GM12878 (cell line): Measurements from ENCODE around the gene CADM2. TPM values are rescaled to one million over a fixed set of nuclear protein-coding genes. Genes with fewer than 3 reads are reported as not detected.

ENCODE experiments used
- ATAC-seq: fragments of 200-7000 bp; cut with Tn5 transposase; 3 replicates; pipeline ENCODE4 v1.9.1; 2020; ENCODE audit warnings: mild to moderate bottlenecking, moderate library complexity
- BruUV-seq: library from RNA; stranded (reverse); fragments of 400-500 nt; replicated peaks from 2 replicates; lab custom pipeline; 2021; lab: Mats Ljungman, UMichigan
- CTCF ChIA-PET: fragments of 300-600 bp; sonication (Branson Sonifier 250); formaldehyde crosslinking; extraction: SDS; loops from one replicate; lab custom pipeline; 2021; ENCODE audit warnings: inconsistent platforms; lab: Yijun Ruan, JAX
- POLR2A ChIA-PET: fragments of 350-600 bp; formaldehyde crosslinking; extraction: SDS; loops from one replicate; lab custom pipeline; 2021; ENCODE audit warnings: inconsistent platforms; lab: Charles Lee
- RAD21 ChIA-PET: fragments of 300-600 bp; sonication (Branson Sonifier 250); formaldehyde crosslinking; loops from one replicate; lab custom pipeline; 2023; ENCODE audit warnings: antibody characterized with exemption; ENCODE audit not compliant: unreplicated experiment; lab: Charles Lee
- SMC1A ChIA-PET: fragments of 300-600 bp; sonication (Branson Sonifier 250); formaldehyde crosslinking; loops from one replicate; lab custom pipeline; 2023; ENCODE audit not compliant: unreplicated experiment, uncharacterized antibody; lab: Charles Lee
- DNase-seq: peaks from one replicate; pipeline ENCODE4 v3.0.0-alpha.2; 2011; ENCODE audit warnings: low read depth, low spot score
- FAIRE-seq: peaks from 3 replicates; lab custom pipeline; 2011; peaks lifted over from hg19 to GRCh38; lab: Jason Lieb, UNC
- H2AFZ ChIP-seq: 2 replicates; pipeline ENCODE4 v1.6.0; 2011; ENCODE audit warnings: low read depth, low read length, control low read depth; ENCODE audit not compliant: control insufficient read depth
- H3K27ac ChIP-seq: 2 replicates; pipeline ENCODE4 v1.5.1; 2011; ENCODE audit warnings: control low read depth; ENCODE audit not compliant: control insufficient read depth, insufficient read depth
- H3K27me3 ChIP-seq, 2 experiments: replicated peaks in 1 of 2; 2 replicates each; pipeline versions ENCODE4 v1.6.0 to v1.6.1; 2011; ENCODE audit warnings: low read length in 1 of 2; ENCODE audit not compliant: control insufficient read depth in 2 of 2, insufficient read depth in 2 of 2
- H3K36me3 ChIP-seq, 2 experiments: 2 replicates each; pipeline ENCODE4 v1.5.1; 2011; ENCODE audit warnings: low read length in 1 of 2; ENCODE audit not compliant: control insufficient read depth in 2 of 2, insufficient read depth in 2 of 2
- H3K4me1 ChIP-seq: 2 replicates; pipeline ENCODE4 v1.6.1; 2011; ENCODE audit warnings: mild to moderate bottlenecking, low read length, moderate library complexity, mixed read lengths; ENCODE audit not compliant: control insufficient read depth, insufficient read depth
- H3K4me2 ChIP-seq: 2 replicates; pipeline ENCODE4 v1.6.0; 2011; ENCODE audit warnings: control low read depth; ENCODE audit not compliant: control insufficient read depth, insufficient read depth
- H3K4me3 ChIP-seq: fragments of 200-600 bp; sonication (generic); 2 replicates; pipeline ENCODE4 v1.5.1; 2016
- H3K79me2 ChIP-seq: 2 replicates; pipeline ENCODE4 v1.6.0; 2011; ENCODE audit warnings: low read length; ENCODE audit not compliant: control insufficient read depth, insufficient read depth
- H3K9ac ChIP-seq: 2 replicates; pipeline ENCODE4 v1.8.0; 2011; ENCODE audit warnings: low read length, control low read depth, mixed read lengths; ENCODE audit not compliant: control insufficient read depth, insufficient read depth
- H3K9me3 ChIP-seq: replicated peaks from 3 replicates; pipeline ENCODE4 v1.5.1; 2011; ENCODE audit warnings: mild to moderate bottlenecking, low read length; ENCODE audit not compliant: control insufficient read depth, insufficient read depth
- H4K20me1 ChIP-seq: 2 replicates; pipeline ENCODE4 v1.6.0; 2011; ENCODE audit not compliant: control insufficient read depth, insufficient read depth
- ATF7 ChIP-seq: fragments of 450-650 bp; IDR thresholded peaks from 2 replicates; pipeline ENCODE4 v1.6.1; 2016; ENCODE audit warnings: low read depth, mild to moderate bottlenecking
- BCL11A ChIP-seq: IDR thresholded peaks from 2 replicates; pipeline ENCODE4 v1.6.1; 2011; ENCODE audit warnings: low read depth, low read length
- BCL3 ChIP-seq: IDR thresholded peaks from 2 replicates; pipeline ENCODE4 v1.6.1; 2011; ENCODE audit warnings: borderline replicate concordance, low read depth, mild to moderate bottlenecking, moderate library complexity, low read length; ENCODE audit not compliant: insufficient read depth, poor library complexity, severe bottlenecking
- CREB1 ChIP-seq: IDR thresholded peaks from 2 replicates; pipeline ENCODE4 v1.6.1; 2012; ENCODE audit warnings: low read depth, mild to moderate bottlenecking, inconsistent platforms
- DPF2 ChIP-seq: fragments of 450-650 bp; IDR thresholded peaks from 2 replicates; pipeline ENCODE4 v1.6.1; 2017; ENCODE audit warnings: mild to moderate bottlenecking
- EED ChIP-seq: sonication (generic); IDR thresholded peaks from 2 replicates; pipeline ENCODE4 v1.6.1; 2016; ENCODE audit warnings: antibody characterized with exemption, low read depth
- ETV6 ChIP-seq, 2 experiments: fragments of 450-650 bp in 1 of 2; IDR thresholded peaks in 1 of 2; conservative IDR thresholded peaks in 1 of 2; 2 replicates each; pipeline ENCODE4 v1.6.1; 2014; ENCODE audit warnings: antibody characterized with exemption in 1 of 2, borderline replicate concordance in 1 of 2, low read depth in 1 of 2, mild to moderate bottlenecking in 1 of 2, moderate library complexity in 1 of 2
- EZH2 ChIP-seq: IDR thresholded peaks from 2 replicates; pipeline ENCODE4 v1.6.1; 2012; ENCODE audit warnings: low read depth, mild to moderate bottlenecking, control low read depth, inconsistent platforms, low read length, borderline replicate concordance; ENCODE audit not compliant: control insufficient read depth
- FOS ChIP-seq: IDR thresholded peaks from 3 replicates; pipeline ENCODE4 v1.6.1; 2011; ENCODE audit warnings: borderline replicate concordance; ENCODE audit not compliant: insufficient read length; ENCODE audit errors: extremely low read depth
- GABPA ChIP-seq: IDR thresholded peaks from 2 replicates; pipeline ENCODE4 v1.6.1; 2014; ENCODE audit warnings: antibody characterized with exemption, low read depth, mild to moderate bottlenecking, inconsistent platforms
- LARP7 ChIP-seq: fragments of 450-650 bp; IDR thresholded peaks from 2 replicates; pipeline ENCODE4 v1.6.1; 2017; ENCODE audit warnings: mild to moderate bottlenecking
- MEF2A ChIP-seq: IDR thresholded peaks from 2 replicates; pipeline ENCODE4 v1.6.1; 2011; ENCODE audit warnings: low read depth, mild to moderate bottlenecking, low read length, moderate library complexity; ENCODE audit not compliant: insufficient read depth
- MTA2 ChIP-seq: fragments of 450-650 bp; IDR thresholded peaks from 2 replicates; pipeline ENCODE4 v1.6.1; 2016; ENCODE audit warnings: low read depth, mild to moderate bottlenecking, moderate library complexity
- NFIC ChIP-seq: IDR thresholded peaks from 2 replicates; pipeline ENCODE4 v1.6.1; 2012; ENCODE audit warnings: low read depth, mild to moderate bottlenecking, inconsistent platforms, low read length, moderate library complexity
- POLR2AphosphoS5 ChIP-seq: IDR thresholded peaks from 2 replicates; pipeline ENCODE4 v1.6.1; 2011; ENCODE audit warnings: mild to moderate bottlenecking, low read length, inconsistent platforms
- WRNIP1 ChIP-seq: IDR thresholded peaks from 2 replicates; pipeline ENCODE4 v1.6.1; 2011; ENCODE audit warnings: low read depth, low read length, improper control_type of control experiment, borderline replicate concordance
- ZZZ3 ChIP-seq: IDR thresholded peaks from 2 replicates; pipeline ENCODE4 v1.6.1; 2011; ENCODE audit warnings: low read depth; ENCODE audit not compliant: control insufficient read depth, insufficient read length
- WGBS: methylation state at CpG from one replicate; pipeline ENCODE4 v1.1.6; 2016; ENCODE audit warnings: low lambda C conversion rate; ENCODE audit not compliant: insufficient replicate concordance, insufficient coverage; ENCODE audit errors: missing lambda C conversion rate; 5-methylcytosine and 5-hydroxymethylcytosine counted together
- in situ Hi-C: fragments of 300-500 bp; cut with MboI; formaldehyde crosslinking; loops from 9 replicates; pipeline ENCODE4 v1.14.3; 2018; ENCODE audit warnings: mixed read lengths
- intact Hi-C: fragments of 100-400 bp; cut with micrococcal nuclease; formaldehyde crosslinking; loops from one replicate; pipeline ENCODE4 v1.14.2; 2022; ENCODE audit not compliant: unreplicated experiment
- polyA plus RNA-seq, 11 experiments: library from polyadenylated mRNA; depleted of rRNA in 4 of 11; unstranded in 6 of 11; stranded (reverse) in 5 of 11; fragments of >200 nt; fragmentation: Nextera tagmentation in 4 of 11; fragmentation: Illumina TruSeq in 1 of 11; extraction: Ambion mirVana in 4 of 11; extraction: Trizol in 1 of 11; gene quantifications; 1 replicate in 1 of 11; 2 replicates in 10 of 11; pipeline versions ENCODE4 v1.2.1 to v1.2.3, GENCODE V29; 2011 to 2016; ENCODE audit warnings: inconsistent platforms in 2 of 11, missing spikeins in 2 of 11, low read depth in 1 of 11
- total RNA-seq, 4 experiments: library from RNA; depleted of rRNA in 3 of 4; stranded (reverse); fragments of >200 nt in 3 of 4; fragmentation: Illumina TruSeq in 1 of 4; extraction: Trizol in 1 of 4; gene quantifications; 2 replicates each; pipeline versions ENCODE4 v1.2.1 to v1.2.3, GENCODE V29; 2013 to 2021

Gene CADM2
- total and polyA plus RNA-seq, 10 of the 15 experiments (the other 5 are each of a cell fraction or from before 2014, with no cell fraction given) = 0.13 TPM; not detected in 9

GRCh38 chr3:85312331-85312730 lies 353.5 kb downstream of the CADM2 start (continued):
- no peak for TF ChIP-seq BCL11A
- no peak for TF ChIP-seq EED
- TF ChIP-seq DPF2 = no peak

GRCh38 chr3:85313380-85313779 lies 354.6 kb downstream of the CADM2 start:
- BruUV-seq = no TSS peak
- H3K4me3 ChIP-seq = no peak overlapping the region
- ChIA-PET SMC1A (no interaction called here), CTCF (no interaction called here), RAD21 (no interaction called here), POLR2A (no interaction called here)
- H3K9ac ChIP-seq = no peak overlapping the region
- no peak for TF ChIP-seq BCL3
- no peak for TF ChIP-seq CREB1
- TF ChIP-seq GABPA = no peak
- TF ChIP-seq POLR2AphosphoS5 = no peak
- TF ChIP-seq EED = no peak
- no peak for TF ChIP-seq MTA2
- no peak for TF ChIP-seq EZH2
- no peak for TF ChIP-seq WRNIP1
- TF ChIP-seq FOS = no peak
- no peak for TF ChIP-seq ZZZ3
- TF ChIP-seq NFIC = no peak
- TF ChIP-seq ATF7 = no peak
- TF ChIP-seq LARP7 = no peak
- TF ChIP-seq MEF2A = no peak
- no peak for TF ChIP-seq ETV6 (conservative IDR thresholded peaks at IDR 0.05 in 1 of 2, IDR thresholded peaks at IDR 0.05 in 1 of 2; ENCODE audit: borderline replicate concordance in 1 of 2, low read depth in 1 of 2)
- no peak overlapping the region for H2AFZ ChIP-seq
- H3K79me2 ChIP-seq = no peaks in the 10 kb centered on the region
- H3K36me3 ChIP-seq = no peaks in the 10 kb centered on the region
- no peak overlapping the region for H3K4me2 ChIP-seq
- no peaks in the 10 kb centered on the region for H4K20me1 ChIP-seq
- ATAC-seq (no peak), FAIRE-seq (no peak), DNase-seq (no peak)
- H3K27ac ChIP-seq = no peak overlapping the region
- intact Hi-C loops (no loop called here), in situ Hi-C loops (no loop called here)
- no peaks in the 10 kb centered on the region for H3K9me3 ChIP-seq
- WGBS = 0% methylated on average over 1 of the region's 1 CpG
- H3K27me3 ChIP-seq = no peaks in the 10 kb centered on the region
- H3K4me1 ChIP-seq = no peaks in the 10 kb centered on the region
